Activated T-cell treated with anti-CD3 and anti-CD28 coated beads, Interleukin-2, amount 50 U/mL, for 24 hours (primary cell): Measurements from ENCODE around the gene CCNT2.
"Not testable (repeated sequence)": the region's sequence is repeated elsewhere in the genome, so short reads cannot be mapped to it uniquely, and the experiment has no call there.

Source experiments
- DNase-seq: peaks from one replicate; pipeline ENCODE4 v3.0.0-alpha.2; 2020
- H3K27ac Mint-ChIP-seq: 2 replicates; pipeline ENCODE4 v1.8.0; 2020; ENCODE audit warnings: mild to moderate bottlenecking, mixed read lengths
- H3K27me3 Mint-ChIP-seq: 2 replicates; pipeline ENCODE4 v1.8.0; 2020; ENCODE audit warnings: mixed read lengths
- H3K36me3 Mint-ChIP-seq: 2 replicates; pipeline ENCODE4 v1.8.0; 2020; ENCODE audit warnings: low read depth, mixed read lengths
- H3K4me1 Mint-ChIP-seq: 2 replicates; pipeline ENCODE4 v1.8.0; 2020; ENCODE audit warnings: low read depth, mixed read lengths
- H3K4me3 Mint-ChIP-seq: 2 replicates; pipeline ENCODE4 v1.8.0; 2020; ENCODE audit warnings: mild to moderate bottlenecking, moderate library complexity, mixed read lengths
- H3K9me3 Mint-ChIP-seq: 2 replicates; pipeline ENCODE4 v1.8.0; 2020; ENCODE audit warnings: mixed read lengths

Gene CCNT2

GRCh38 chr2:134918526-134919340 is at the start of gene CCNT2:
CCNT2 (plus strand) TSS chr2:134918822; CDS start chr2:134918855, 33 bp downstream.
- Mint-ChIP-seq H3K36me3 (peaks cover 52% of the 10 kb centered on the region), H3K9me3 (no peaks in the 10 kb centered on the region), H3K4me3 (peak within 1 kb of the TSS; percentile 97), H3K27me3 (no peaks in the 10 kb centered on the region), H3K4me1 (peaks cover 39% of the 10 kb centered on the region), H3K27ac (peak within 1 kb of the TSS; percentile 100)
- DNase-seq = peak; percentile 99

- no peak overlapping the region for H3K27ac Mint-ChIP-seq
- no peak for DNase-seq
- no peaks in the 10 kb centered on the region for H3K36me3 Mint-ChIP-seq
- no peaks in the 10 kb centered on the region for H3K9me3 Mint-ChIP-seq
- no peaks in the 10 kb centered on the region for H3K4me1 Mint-ChIP-seq
- H3K27me3 Mint-ChIP-seq = no peaks in the 10 kb centered on the region
- H3K4me3 Mint-ChIP-seq = no peak overlapping the region
Measured at GRCh38 chr2:134869946-134870736, 48.5 kb upstream of the CCNT2 start.

- DNase-seq = no peak
- no peak overlapping the region for H3K27ac Mint-ChIP-seq
- no peaks in the 10 kb centered on the region for H3K4me1 Mint-ChIP-seq
- no peak overlapping the region for H3K4me3 Mint-ChIP-seq
- peaks cover 9% of the 10 kb centered on the region for H3K9me3 Mint-ChIP-seq
- peaks cover 4% of the 10 kb centered on the region for H3K36me3 Mint-ChIP-seq
- no peaks in the 10 kb centered on the region for H3K27me3 Mint-ChIP-seq
Measured at GRCh38 chr2:134873152-134873551, 45.5 kb upstream of the CCNT2 start.

GRCh38 chr2:134875309-134875708 is 43.3 kb upstream of the CCNT2 start:
- Mint-ChIP-seq H3K27me3 (no peaks in the 10 kb centered on the region), H3K9me3 (peaks cover 14% of the 10 kb centered on the region), H3K27ac (no peak overlapping the region), H3K4me1 (no peaks in the 10 kb centered on the region), H3K36me3 (peaks cover 4% of the 10 kb centered on the region), H3K4me3 (no peak overlapping the region)
- no peak for DNase-seq

GRCh38 chr2:134882773-134883172 is 35.8 kb upstream of the CCNT2 start:
- DNase-seq = no peak
- no peak overlapping the region for H3K27ac Mint-ChIP-seq
- H3K36me3 Mint-ChIP-seq = no peaks in the 10 kb centered on the region
- no peak overlapping the region for H3K4me3 Mint-ChIP-seq
- no peaks in the 10 kb centered on the region for H3K4me1 Mint-ChIP-seq
- H3K27me3 Mint-ChIP-seq = no peaks in the 10 kb centered on the region
- H3K9me3 Mint-ChIP-seq = peaks cover 8% of the 10 kb centered on the region

- Mint-ChIP-seq H3K27me3 (no peaks in the 10 kb centered on the region), H3K36me3 (no peaks in the 10 kb centered on the region), H3K4me3 (no peak overlapping the region)
Measured at GRCh38 chr2:134883552-134884293, 34.9 kb upstream of the CCNT2 start.

GRCh38 chr2:134884435-134884834 is 34.2 kb upstream of the CCNT2 start:
- DNase-seq = no peak
- Mint-ChIP-seq H3K9me3 (peaks cover 2% of the 10 kb centered on the region), H3K36me3 (no peaks in the 10 kb centered on the region), H3K4me3 (no peak overlapping the region), H3K4me1 (no peaks in the 10 kb centered on the region), H3K27me3 (no peaks in the 10 kb centered on the region), H3K27ac (no peak overlapping the region)

More at GRCh38 chr2:134883552-134884293, 34.9 kb upstream of the CCNT2 start:
- H3K27ac Mint-ChIP-seq = no peak overlapping the region
- H3K9me3 Mint-ChIP-seq = peaks cover 5% of the 10 kb centered on the region
- no peak for DNase-seq
- no peaks in the 10 kb centered on the region for H3K4me1 Mint-ChIP-seq

- no peaks in the 10 kb centered on the region for H3K36me3 Mint-ChIP-seq
- no peak for DNase-seq
- peaks cover 3% of the 10 kb centered on the region for H3K27me3 Mint-ChIP-seq
- no peak overlapping the region for H3K27ac Mint-ChIP-seq
- H3K4me1 Mint-ChIP-seq = no peaks in the 10 kb centered on the region
- no peak overlapping the region for H3K4me3 Mint-ChIP-seq
- no peaks in the 10 kb centered on the region for H3K9me3 Mint-ChIP-seq
Measured at GRCh38 chr2:134892282-134893035, 26.2 kb upstream of the CCNT2 start.

GRCh38 chr2:134897932-134898331 is 20.7 kb upstream of the CCNT2 start:
- H3K9me3 Mint-ChIP-seq = no peaks in the 10 kb centered on the region

GRCh38 chr2:134899204-134899603 is 19.4 kb upstream of the CCNT2 start:
- peaks cover 5% of the 10 kb centered on the region for H3K27me3 Mint-ChIP-seq
- H3K9me3 Mint-ChIP-seq = no peaks in the 10 kb centered on the region
- no peaks in the 10 kb centered on the region for H3K4me1 Mint-ChIP-seq
- H3K36me3 Mint-ChIP-seq = no peaks in the 10 kb centered on the region
- H3K27ac Mint-ChIP-seq = no peak overlapping the region
- H3K4me3 Mint-ChIP-seq = no peak overlapping the region
- DNase-seq = no peak

More at GRCh38 chr2:134897932-134898331, 20.7 kb upstream of the CCNT2 start:
- no peaks in the 10 kb centered on the region for H3K36me3 Mint-ChIP-seq
- peaks cover 5% of the 10 kb centered on the region for H3K27me3 Mint-ChIP-seq
- DNase-seq = no peak
- H3K27ac Mint-ChIP-seq = no peak overlapping the region
- H3K4me1 Mint-ChIP-seq = no peaks in the 10 kb centered on the region
- H3K4me3 Mint-ChIP-seq = no peak overlapping the region

GRCh38 chr2:134900151-134900550 is 18.5 kb upstream of the CCNT2 start:
- Mint-ChIP-seq H3K27me3 (peaks cover 2% of the 10 kb centered on the region), H3K4me1 (no peaks in the 10 kb centered on the region), H3K9me3 (no peaks in the 10 kb centered on the region), H3K4me3 (no peak overlapping the region), H3K27ac (no peak overlapping the region), H3K36me3 (no peaks in the 10 kb centered on the region)
- no peak for DNase-seq

- H3K27me3 Mint-ChIP-seq, H3K4me1 Mint-ChIP-seq, H3K9me3 Mint-ChIP-seq, H3K36me3 Mint-ChIP-seq, DNase-seq, H3K4me3 Mint-ChIP-seq, H3K27ac Mint-ChIP-seq: not testable (repeated sequence)
Measured at GRCh38 chr2:134903701-134904100, 14.9 kb upstream of the CCNT2 start.

GRCh38 chr2:134905168-134905567 is 13.5 kb upstream of the CCNT2 start:
- Mint-ChIP-seq H3K4me3 (no peak overlapping the region), H3K27ac (no peak overlapping the region), H3K27me3 (no peaks in the 10 kb centered on the region), H3K9me3 (peaks cover 7% of the 10 kb centered on the region), H3K4me1 (no peaks in the 10 kb centered on the region), H3K36me3 (no peaks in the 10 kb centered on the region)
- no peak for DNase-seq

- H3K4me3 Mint-ChIP-seq = no peak overlapping the region
- H3K4me1 Mint-ChIP-seq = no peaks in the 10 kb centered on the region
- no peaks in the 10 kb centered on the region for H3K27me3 Mint-ChIP-seq
- no peaks in the 10 kb centered on the region for H3K36me3 Mint-ChIP-seq
- H3K9me3 Mint-ChIP-seq = peaks cover 7% of the 10 kb centered on the region
- DNase-seq = no peak
- no peak overlapping the region for H3K27ac Mint-ChIP-seq
Measured at GRCh38 chr2:134906726-134907125, 11.9 kb upstream of the CCNT2 start.
